Activated naive CD4-positive, alpha-beta T cell treated with anti-CD3 and anti-CD28 coated beads, Interleukin-2, amount 50 U/mL, for 16 hours (primary cell): ENCODE results near the gene SPRED3.
A peak's percentile ranks its signal among the peaks of the same experiment; 100 is the strongest.
"Not testable (repeated sequence)": the region's sequence is repeated elsewhere in the genome, so short reads cannot be mapped to it uniquely, and the experiment has no call there.

Experiments used
- DNase-seq: peaks from one replicate; pipeline ENCODE4 v3.0.0-alpha.2; 2020

Gene SPRED3, protein sequence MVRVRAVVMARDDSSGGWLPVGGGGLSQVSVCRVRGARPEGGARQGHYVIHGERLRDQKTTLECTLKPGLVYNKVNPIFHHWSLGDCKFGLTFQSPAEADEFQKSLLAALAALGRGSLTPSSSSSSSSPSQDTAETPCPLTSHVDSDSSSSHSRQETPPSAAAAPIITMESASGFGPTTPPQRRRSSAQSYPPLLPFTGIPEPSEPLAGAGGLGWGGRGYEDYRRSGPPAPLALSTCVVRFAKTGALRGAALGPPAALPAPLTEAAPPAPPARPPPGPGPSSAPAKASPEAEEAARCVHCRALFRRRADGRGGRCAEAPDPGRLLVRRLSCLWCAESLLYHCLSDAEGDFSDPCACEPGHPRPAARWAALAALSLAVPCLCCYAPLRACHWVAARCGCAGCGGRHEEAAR

DNA sequence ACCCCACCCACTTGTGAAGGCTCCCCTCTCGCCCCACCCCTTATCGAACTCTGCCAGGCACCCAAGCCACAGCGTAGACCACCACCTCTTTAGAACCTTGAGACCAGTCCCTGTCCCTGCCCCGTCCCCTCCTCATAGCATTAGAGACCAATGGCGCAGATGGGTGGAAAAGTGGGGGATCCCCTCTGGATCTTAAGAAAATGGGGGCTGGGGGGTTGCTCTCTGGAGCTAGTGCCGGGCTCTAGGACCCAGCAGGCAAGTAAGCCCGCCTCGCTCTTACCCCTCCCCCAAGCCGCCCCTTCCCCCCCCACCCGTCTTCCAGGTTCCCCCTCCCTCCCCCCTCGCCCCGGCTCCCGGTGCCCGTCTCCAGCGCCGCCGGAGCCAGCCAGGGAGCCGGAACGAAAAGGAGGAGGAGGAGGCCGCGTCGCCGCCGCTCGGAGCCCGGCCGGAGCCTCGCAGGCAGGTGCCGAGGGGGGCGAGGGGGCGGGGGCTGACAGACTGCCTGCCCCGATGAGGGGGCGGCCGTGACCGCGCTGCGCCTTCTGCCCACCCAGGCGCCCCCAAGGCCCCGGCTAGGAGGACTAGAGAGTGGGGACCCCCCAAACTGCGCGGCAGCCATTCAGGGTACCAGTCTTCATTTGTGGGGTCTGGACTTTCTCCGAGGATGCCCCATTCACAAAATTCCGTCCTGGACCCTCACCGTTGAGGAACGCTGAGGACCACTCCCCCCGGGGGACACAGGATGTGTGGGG, at the start of gene SPRED3:
SPRED3 (plus strand) TSS at position 349 of the 752 bp plus-strand sequence. CDS start 1,606 bp downstream, outside the sequence.
- DNase-seq, result no peak

DNA sequence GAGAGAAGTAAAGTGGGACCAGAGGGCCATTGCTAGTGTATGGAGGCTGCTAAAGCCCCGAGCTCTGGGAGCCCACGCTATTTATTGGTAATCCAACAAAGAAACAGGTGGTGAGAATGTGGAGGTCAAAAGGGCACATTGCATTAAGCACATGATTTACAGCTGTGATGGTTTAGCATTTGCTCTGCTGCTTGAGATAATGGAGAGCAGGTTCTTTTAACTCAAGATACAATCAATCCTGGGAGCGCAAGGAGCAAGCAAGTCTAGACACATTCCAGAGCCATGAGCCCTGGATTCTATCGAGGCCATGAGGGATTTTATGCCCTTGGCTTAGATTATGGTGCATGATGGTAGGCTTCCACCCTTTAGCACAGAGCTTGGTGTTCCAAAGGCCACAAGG, 49.5 kb upstream of the SPRED3 start:
- DNase-seq, result not testable (repeated sequence)

DNA sequence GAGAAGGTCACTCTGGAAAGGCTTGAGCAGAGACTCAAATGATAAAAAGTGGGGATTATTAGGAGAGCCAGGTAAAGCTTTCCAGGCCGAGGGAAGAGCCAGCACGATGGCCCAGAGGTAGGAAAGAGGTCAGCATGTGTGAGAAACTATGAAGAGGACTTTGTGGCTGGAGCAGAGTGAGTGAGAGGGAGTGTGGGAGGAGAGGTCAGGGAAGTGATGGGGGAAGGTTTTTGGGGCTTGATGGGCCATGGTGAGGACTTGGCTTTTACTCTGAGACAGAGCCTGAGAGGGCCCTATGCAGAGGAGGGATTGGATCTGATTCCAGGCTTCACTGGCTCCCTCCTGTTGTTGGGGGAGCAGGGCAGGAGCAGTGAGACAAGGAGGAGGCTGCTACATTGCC, 47.6 kb upstream of the SPRED3 start:
- DNase-seq, result no peak

DNA sequence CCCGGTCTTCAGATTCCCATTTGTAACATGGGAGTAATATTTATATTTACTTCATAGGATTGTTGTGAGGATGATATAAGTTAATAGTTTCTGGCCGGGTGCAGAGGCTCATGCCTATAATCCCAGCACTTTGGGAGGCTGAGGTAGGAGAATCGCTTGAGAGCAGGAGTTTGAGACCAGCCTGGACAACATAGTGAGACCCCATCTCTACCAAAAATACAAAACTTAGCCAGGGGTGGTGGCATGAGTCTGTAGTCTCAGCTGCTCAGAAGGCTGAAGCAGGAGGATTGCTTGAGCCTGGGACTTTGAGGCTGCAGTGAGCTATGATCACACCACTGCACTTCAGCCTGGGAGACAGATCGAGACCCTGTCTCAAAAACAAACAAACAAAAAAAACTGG, 41.7 kb upstream of the SPRED3 start:
- DNase-seq, result no peak

DNA sequence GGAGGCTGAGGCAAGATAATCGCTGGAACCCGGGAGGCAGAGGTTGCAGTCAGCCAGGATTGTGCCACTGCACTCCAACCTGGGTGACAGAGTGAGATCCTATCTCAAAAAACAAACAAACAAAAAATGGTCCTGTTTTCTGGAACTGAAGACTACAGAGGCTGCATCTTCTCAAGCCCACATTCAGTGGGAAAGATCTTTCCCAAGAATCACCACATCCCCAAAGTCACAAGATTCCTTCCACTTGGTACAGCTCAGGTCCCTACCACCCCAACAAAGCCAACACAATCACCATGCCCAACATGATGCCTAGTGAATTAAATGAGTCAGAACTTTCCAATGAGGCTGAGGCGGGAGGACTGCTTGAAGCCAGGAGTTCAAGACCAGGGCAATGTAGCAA, 37.6 kb upstream of the SPRED3 start:
- DNase-seq, result no peak

DNA sequence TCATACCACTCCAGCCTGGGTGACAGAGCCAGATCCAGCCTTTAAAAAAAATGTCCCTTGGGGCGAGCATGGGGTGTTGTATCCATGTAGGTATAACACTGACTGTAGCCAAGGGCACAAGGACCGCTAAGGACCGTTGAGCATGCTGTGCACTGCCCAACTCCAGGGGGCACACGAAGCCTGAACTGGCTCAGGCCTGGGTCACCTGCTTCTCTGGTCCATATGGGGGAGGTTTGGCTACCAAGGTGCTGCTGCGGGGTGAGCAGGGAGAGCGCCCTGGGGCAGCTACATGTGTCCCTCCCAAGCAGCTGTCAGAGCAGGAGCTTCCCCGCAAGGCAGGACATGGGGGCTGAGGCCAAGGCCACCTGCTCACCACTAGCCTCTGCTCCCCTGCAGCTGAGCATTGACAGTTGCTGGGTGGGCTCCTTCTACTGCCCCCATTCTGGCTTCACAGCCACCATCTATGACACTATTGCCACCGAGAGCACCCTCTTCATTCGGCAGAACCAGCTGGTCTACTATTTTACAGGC, 36.6 kb upstream of the SPRED3 start:
- no peak for DNase-seq

DNA sequence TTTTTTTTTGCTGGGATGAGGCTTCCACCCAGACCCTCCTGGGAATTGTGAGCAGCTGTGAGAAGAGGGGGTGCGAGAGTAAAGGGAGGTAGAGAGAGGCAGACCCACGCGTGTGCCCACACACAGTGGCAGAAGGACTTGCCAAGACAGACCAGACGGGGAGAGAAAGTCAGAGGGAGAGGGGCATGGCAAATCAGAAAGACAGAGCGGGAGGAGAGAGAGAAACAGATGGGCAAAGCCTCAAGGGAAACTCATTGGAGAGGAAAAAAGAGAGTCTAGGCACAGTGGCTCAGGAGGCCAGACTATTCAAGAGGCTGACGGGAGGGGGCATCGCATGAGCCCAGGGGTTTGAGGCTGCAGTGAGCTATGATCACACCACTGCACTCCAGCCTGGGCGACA, 35.9 kb upstream of the SPRED3 start:
- no peak for DNase-seq

DNA sequence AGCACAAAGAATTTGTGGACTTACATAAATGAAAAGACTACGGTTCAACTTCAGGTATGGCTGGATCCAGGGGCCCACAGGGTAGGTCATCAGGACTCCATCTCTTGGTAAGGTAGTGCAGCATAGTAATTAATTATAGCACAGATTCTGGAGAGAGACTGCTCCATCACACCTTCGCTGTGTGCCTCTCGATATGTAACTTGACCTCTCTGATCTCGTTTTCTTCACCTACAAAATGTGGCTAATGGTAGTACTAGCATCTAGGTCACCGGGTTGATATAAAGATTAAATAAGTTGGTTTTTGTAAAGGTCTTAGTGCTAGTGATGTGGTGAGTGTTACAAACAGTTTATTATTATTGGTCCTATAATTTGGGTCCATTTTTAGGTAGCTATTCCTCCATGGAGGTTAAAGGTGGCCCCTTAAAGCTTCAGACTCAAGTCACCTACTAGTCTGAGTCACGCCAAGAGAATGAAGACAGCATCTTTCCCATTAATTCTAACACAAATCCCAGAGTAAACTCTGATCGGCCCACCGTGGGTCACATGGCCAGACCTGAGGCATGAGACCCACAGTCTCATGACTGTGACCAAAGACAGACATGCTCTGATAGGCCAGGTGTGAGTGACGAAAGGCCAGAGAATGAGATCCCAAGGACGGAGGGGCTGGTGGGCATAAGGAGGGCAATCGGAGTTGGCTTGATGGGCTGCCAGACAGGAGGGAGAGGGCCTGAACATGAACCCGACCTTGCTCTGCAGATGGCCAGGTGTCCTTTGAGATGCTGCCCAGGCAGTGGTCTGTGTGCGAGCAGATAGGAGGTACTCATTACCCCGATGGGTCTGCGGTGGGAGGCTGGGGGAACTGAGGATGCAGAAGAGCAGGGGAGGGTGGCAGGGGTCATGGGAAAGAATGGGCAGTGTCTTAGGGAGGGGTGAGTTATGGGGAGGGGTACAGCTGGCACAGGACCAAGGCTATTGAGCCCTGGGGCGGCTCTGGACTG, 32.5 kb upstream of the SPRED3 start:
- DNase-seq, result no peak

DNA sequence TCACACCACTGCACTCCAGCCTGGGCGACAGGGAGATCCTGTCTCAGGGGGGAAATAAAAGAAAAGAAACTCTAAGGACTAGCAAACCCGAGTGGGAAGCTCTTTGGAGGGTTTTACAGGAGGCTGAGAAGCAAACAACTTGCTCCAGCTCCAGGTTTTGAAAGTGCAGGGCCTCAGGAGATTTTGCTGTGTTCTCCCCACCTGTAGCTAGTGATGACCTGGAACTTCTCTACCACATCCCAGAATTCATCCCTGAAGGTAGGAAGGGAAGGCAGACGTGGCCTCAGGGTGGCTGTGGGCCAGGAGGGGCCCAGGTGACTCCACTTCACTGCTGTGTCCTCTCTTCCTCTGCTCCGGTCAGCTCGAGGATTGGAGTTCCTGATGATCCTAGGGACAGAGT, 30.4 kb upstream of the SPRED3 start:
- no peak for DNase-seq

DNA sequence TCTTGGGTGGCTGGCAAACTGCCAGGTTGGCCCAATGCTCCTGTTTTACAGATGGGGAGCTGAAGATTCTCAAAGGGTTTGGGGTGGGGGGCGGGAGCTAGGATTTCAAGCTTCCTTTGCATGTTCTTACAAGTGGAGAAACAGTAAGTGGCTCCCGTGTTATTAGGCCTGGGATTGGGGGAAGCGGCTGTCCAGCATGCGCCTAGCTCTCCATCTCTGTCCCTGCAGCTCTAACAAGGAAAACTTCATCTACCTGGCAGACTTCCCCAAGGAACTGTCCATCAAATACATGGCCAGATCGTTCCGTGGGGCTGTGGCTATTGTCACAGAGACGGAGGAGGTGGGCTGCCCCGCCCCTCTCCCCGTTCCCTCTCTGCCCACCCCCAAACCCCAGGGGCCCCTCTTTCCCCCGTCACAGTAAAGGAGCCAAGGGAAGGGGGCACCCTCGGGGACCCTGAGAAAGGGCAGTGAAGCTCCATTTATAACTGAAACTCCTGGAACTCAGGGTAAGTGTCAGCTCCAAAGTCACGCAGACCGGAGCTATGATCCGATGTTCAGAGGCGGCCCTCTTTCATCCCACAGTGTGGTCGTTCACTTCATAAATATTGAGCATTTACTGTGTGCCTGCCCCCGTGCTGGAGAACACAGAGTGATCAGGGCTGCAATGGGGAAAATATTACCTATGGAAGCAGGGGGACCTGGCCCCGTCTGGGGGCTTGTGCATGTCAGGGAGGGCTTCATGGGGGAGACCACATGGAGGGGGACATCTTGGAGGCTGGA, 29.1 kb upstream of the SPRED3 start:
- no peak for DNase-seq

DNA sequence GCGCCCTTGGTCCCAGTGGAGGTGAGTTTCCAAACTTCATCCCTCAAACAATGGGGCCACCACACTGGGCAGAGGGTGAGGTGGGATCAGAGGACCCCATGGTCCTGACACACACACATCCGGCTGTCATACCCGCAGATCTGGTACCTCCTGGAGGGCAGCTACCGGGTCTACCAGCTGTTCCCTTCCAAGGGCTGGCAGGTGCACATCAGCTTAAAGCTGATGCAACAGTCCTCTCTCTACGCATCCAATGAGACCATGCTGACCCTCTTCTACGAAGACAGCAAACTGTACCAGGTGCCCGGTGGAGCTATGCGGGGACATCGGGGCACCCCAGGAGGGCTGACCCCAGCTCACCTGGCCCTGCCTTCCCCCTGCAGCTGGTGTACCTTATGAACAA, 28.1 kb upstream of the SPRED3 start:
- DNase-seq, result no peak

DNA sequence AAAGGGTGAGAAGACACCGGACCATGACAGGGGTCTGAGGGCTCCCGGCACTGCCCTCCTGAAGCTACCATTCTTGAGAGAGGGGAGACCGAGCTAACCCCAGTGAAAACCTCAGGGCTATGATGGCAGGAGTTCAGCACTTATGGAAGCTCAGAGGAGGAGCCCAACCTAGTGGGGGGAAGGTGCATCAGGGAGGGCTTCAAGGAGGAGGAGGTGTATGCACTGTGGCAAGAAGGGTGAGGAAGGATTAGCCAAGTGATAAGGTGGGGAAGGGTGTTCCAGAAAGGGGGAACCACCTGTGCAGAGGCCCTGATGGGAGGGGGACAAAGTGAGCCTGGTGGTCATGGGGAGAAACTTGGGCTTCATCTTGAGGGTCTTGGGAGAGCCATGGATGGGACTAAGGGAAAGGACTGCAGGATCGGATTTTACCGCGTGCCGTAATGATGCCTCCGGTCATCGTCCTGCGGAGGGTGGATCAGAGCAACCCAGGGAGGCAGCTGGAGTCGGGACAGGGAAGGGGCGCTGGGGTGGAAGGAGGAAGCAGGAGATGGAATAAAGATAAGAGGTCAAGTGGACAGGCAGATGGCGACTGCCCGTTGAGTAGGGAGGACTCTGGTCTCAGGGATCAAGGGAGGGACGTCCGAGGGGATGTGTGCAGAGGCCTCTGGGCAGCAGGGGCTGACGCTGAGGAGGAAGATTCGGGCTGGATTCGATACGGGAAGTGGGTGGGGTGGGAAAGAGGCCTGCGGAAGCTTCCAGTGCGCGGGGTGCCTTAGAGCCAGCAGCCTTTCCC, 27.5 kb upstream of the SPRED3 start:
- DNase-seq, result no peak

DNA sequence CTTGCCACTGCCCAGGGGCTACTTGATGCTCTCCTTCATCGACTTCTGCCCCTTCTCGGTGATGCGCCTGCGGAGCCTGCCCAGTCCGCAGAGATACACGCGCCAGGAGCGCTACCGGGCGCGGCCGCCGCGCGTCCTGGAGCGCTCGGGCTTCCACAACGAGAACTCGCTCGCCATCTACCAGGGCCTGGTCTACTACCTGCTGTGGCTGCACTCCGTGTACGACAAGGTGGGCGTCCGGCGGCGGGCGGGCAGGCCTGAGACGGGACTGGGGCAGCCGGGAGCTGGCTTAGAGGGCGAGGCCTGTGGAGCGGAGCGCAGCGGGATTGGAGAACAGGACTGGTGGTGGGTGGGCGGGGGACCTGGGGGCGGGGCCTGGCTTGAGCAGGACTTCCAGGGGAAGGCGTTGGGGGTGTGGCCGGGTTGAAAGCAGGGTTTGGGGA, 26.8 kb upstream of the SPRED3 start:
- DNase-seq, result peak; percentile 64

DNA sequence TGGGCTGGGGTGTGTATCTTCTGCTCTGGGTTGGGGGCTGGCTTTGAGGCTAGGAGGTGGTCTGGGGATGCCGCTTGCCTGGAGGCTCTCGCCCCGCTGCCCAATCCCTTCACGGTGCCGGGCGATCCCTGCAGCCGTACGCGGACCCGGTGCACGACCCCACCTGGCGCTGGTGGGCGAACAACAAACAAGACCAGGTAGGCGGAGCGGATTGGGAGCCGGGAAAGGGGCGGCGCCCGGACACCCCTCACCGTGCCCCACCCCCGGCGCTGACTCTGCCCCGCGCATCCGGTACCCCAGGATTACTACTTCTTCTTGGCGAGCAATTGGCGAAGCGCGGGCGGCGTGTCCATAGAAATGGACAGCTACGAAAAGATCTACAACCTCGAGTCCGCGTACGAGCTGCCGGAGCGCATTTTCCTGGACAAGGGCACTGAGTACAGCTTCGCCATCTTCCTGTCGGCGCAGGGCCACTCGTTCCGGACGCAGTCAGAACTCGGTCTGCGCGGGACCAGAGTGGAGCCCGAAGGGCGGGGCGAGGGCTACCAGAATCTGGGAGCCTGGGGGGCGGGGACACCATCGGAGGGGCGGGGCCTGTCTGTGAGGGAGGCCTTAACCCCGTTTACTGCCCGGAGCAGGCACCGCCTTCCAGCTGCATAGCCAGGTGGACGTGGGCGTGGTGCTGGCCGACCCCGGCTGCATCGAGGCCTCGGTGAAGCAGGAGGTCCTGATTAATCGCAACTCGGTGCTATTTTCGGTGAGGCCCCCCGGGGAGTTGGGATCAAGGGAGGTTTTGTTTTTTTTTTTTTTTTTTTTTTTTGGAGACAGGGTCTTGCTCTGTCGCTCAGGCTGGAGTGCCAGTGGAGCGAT, 26.2 kb upstream of the SPRED3 start:
- DNase-seq, result peak; percentile 68

DNA sequence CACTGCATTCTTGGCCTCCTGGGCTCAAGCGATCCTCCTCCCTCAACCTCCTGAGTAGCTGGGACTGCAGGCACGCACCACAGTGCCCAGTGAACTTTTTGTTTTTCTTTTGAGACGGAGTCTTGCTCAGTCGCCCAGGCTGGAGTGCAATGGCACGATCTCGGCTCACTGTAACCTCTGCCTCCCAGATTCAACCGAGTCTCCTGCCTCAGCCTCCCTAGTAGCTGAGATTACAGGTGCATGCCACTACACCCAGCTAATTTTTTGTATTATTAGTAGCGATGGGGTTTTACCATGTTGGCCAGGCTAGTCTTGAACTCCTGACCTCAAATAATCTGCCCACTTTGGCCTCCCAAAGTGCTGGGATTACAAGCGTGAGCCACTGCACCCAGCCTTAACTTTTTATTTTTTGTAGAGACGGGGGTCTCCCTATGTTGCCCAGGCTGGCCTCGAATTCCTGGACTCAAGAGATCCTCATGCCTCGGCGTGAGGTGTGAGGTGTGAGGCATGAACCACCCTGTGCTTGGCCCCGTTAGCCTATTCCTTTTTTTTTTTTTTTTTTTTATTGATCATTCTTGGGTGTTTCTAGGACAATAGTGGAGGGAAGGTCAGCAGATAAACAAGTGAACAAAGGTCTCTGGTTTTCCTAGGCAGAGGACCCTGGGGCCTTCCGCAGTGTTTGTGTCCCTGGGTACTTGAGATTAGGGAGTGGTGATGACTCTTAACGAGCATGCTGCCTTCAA, 25.4 kb upstream of the SPRED3 start:
- DNase-seq, result not testable (repeated sequence)

DNA sequence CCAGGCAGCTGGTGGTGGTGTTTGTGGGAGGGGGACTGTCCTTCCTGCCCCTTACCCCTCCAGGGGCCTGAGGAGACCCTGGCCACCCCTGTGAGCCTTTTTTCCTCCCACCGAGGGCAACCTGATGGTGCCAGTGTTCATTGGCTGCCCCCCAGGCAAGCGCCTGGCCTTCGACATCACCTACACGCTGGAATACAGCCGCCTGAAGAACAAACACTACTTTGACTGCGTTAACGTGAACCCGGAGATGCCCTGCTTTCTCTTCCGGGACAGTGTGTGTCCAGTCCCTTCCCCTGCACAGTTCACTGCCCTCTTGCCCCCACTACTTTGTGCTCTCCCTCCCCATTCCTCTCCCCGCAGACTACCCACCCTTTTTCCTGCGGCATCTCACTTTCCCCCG, 21.5 kb upstream of the SPRED3 start:
- no peak for DNase-seq

DNA sequence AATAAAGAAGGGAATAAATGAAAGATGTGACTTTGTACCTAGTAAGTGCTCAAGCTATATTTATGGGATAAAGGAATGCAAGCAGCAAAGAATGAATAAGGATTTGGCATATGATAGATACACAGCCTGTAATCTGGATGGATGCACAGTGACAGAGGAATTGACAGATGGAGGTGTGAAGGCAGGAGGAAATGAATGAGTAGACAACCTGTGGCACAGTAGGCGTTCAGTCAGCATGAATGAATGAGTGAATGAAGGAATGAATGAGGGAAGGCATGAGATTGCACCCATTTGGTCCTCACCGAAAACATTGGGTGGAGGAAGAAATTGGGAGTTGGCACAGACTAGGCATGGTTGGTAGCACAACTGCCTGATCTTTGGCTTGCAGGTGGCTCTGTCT, 18.9 kb upstream of the SPRED3 start:
- no peak for DNase-seq

DNA sequence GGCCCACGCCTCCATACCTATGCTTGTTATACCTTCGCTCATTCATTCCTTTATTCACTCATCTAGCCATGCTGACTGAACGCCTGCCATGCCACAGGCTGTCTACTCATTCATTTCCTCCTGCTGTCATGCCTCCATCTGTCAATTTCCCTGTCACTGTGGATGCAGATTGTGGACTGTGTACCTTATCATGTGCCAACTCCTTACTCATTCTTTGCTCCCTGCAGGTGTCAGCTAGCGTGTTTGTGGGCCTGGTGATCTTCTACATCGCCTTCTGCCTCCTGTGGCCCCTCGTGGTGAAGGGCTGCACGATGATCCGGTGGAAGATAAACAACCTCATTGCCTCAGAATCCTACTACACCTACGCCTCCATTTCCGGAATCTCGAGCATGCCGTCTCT, 18.2 kb upstream of the SPRED3 start:
- no peak for DNase-seq

DNA sequence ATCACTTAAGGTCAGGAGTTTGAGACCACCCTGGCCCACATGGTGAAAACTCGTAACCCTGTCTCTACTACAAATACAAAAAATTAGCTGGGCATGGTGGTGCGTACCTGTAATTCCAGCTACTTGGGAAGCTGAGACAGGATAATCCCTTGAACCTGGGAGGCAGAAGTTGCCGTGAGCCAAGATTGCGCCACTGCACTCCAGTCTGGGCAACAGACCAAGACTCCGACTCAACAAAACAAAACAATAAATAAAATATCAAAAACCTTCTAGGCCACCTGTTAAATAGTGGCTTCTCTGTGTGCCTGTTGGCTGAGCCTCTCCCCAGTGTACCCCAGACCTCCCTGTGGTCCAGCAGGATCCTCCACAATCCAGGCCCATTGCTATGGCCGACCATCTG, 17.4 kb upstream of the SPRED3 start:
- no peak for DNase-seq
